ENCODE data around the gene LZTR1. TPM values are rescaled to one million over a fixed set of nuclear protein-coding genes. Genes with fewer than 3 reads are reported as not detected.

The LZTR1 gene
- total RNA-seq, 2 experiments from 2014 or later = 48.4 to 51.3 TPM

- H3K4me1 Mint-ChIP-seq (ENCODE audit: low read depth) = peaks cover 83% of the 10 kb centered on the region
- no peaks in the 10 kb centered on the region for H3K27me3 Mint-ChIP-seq
- no peak overlapping the region for H3K4me3 ChIP-seq (ENCODE audit: low read length)
- POLR2A ChIA-PET = no interaction called here
- no peaks in the 10 kb centered on the region for H3K27me3 ChIP-seq (ENCODE audit: control insufficient read depth in 1 of 2, insufficient read depth in 2 of 2, low read length in 2 of 2)
- no peaks in the 10 kb centered on the region for H3K9me3 ChIP-seq (ENCODE audit: control insufficient read depth in 1 of 2, insufficient read depth in 1 of 2, low read length in 2 of 2)
- DNase-seq (no peak), ATAC-seq (ENCODE audit: poor library complexity) (no peak)
- TF ChIP-seq CTCF (IDR thresholded peaks at IDR 0.05) = no peak
- H3K36me3 ChIP-seq (ENCODE audit: insufficient read depth, low read length) = peaks cover 29% of the 10 kb centered on the region
- H3K27ac ChIP-seq (ENCODE audit: low read depth in 1 of 2, low read length in 2 of 2) = no peak overlapping the region
- CTCF ChIA-PET = no interaction called here
- peak overlapping the region; percentile 46 for H3K27ac Mint-ChIP-seq
- H3K9me3 Mint-ChIP-seq = no peaks in the 10 kb centered on the region
- H3K36me3 Mint-ChIP-seq (ENCODE audit: low read depth) = peaks cover 76% of the 10 kb centered on the region
- H3K4me3 Mint-ChIP-seq = no peak overlapping the region
- intact Hi-C loops (cut with DNase I, micrococcal nuclease) = no loop called here
- H3K4me1 ChIP-seq (ENCODE audit: insufficient read depth, low read length) = peaks cover 53% of the 10 kb centered on the region
Observed at GRCh38 chr22:20943104-20943933, 38.8 kb upstream of the LZTR1 start.

- ChIA-PET CTCF (no interaction called here), POLR2A (no interaction called here)
- ATAC-seq (ENCODE audit: poor library complexity) = no peak
- Histone ChIP-seq H3K4me3 (ENCODE audit: low read length) (no peak overlapping the region), H3K36me3 (ENCODE audit: insufficient read depth, low read length) (peaks cover 29% of the 10 kb centered on the region), H3K27me3 (ENCODE audit: control insufficient read depth in 1 of 2, insufficient read depth in 2 of 2, low read length in 2 of 2) (no peaks in the 10 kb centered on the region), H3K4me1 (ENCODE audit: insufficient read depth, low read length) (peaks cover 58% of the 10 kb centered on the region), H3K27ac (ENCODE audit: low read depth in 1 of 2, low read length in 2 of 2) (no peak overlapping the region), H3K9me3 (ENCODE audit: control insufficient read depth in 1 of 2, insufficient read depth in 1 of 2, low read length in 2 of 2) (no peaks in the 10 kb centered on the region)
- no peak for TF ChIP-seq CTCF (IDR thresholded peaks at IDR 0.05)
- Mint-ChIP-seq H3K4me1 (ENCODE audit: low read depth) (peaks cover 81% of the 10 kb centered on the region), H3K4me3 (no peak overlapping the region), H3K36me3 (ENCODE audit: low read depth) (peaks cover 77% of the 10 kb centered on the region), H3K27ac (peak overlapping the region; percentile 46), H3K9me3 (no peaks in the 10 kb centered on the region), H3K27me3 (no peaks in the 10 kb centered on the region)
- intact Hi-C loops (cut with DNase I, micrococcal nuclease) = no loop called here
- no peak for DNase-seq
Observed at GRCh38 chr22:20944042-20944441, 38.1 kb upstream of the LZTR1 start.

- ATAC-seq (ENCODE audit: poor library complexity) = no peak
- Mint-ChIP-seq H3K27me3 (no peaks in the 10 kb centered on the region), H3K36me3 (ENCODE audit: low read depth) (peaks cover 79% of the 10 kb centered on the region), H3K4me3 (no peak overlapping the region), H3K27ac (peak overlapping the region; percentile 52), H3K9me3 (no peaks in the 10 kb centered on the region), H3K4me1 (ENCODE audit: low read depth) (peaks cover 77% of the 10 kb centered on the region)
- H3K4me1 ChIP-seq (ENCODE audit: insufficient read depth, low read length) = peaks cover 57% of the 10 kb centered on the region
- no peak overlapping the region for H3K27ac ChIP-seq (ENCODE audit: low read depth in 1 of 2, low read length in 2 of 2)
- H3K9me3 ChIP-seq (ENCODE audit: control insufficient read depth in 1 of 2, insufficient read depth in 1 of 2, low read length in 2 of 2) = no peaks in the 10 kb centered on the region
- POLR2A ChIA-PET = no interaction called here
- H3K4me3 ChIP-seq (ENCODE audit: low read length) = no peak overlapping the region
- peaks cover 32% of the 10 kb centered on the region for H3K36me3 ChIP-seq (ENCODE audit: insufficient read depth, low read length)
- CTCF ChIA-PET = no interaction called here
- DNase-seq = no peak
- H3K27me3 ChIP-seq (ENCODE audit: control insufficient read depth in 1 of 2, insufficient read depth in 2 of 2, low read length in 2 of 2) = no peaks in the 10 kb centered on the region
- intact Hi-C loops (cut with DNase I, micrococcal nuclease) = no loop called here
- TF ChIP-seq CTCF (IDR thresholded peaks at IDR 0.05) = no peak
Observed at GRCh38 chr22:20945578-20945934, 36.5 kb upstream of the LZTR1 start.

All from CD4-positive, alpha-beta T cell (primary cell).